Measurements from ENCODE around the gene TRAF3IP1.

The TRAF3IP1 gene

GRCh38 chr2:238413368-238413767, 93.0 kb downstream of the TRAF3IP1 start:
- no peak for DNase-seq

GRCh38 chr2:238415036-238415764, 94.9 kb downstream of the TRAF3IP1 start:
- DNase-seq: no peak

GRCh38 chr2:238415893-238416292, 95.6 kb downstream of the TRAF3IP1 start:
- DNase-seq: no peak

- DNase-seq: no peak
Observed at GRCh38 chr2:238418196-238418998, 98.1 kb downstream of the TRAF3IP1 start.

GRCh38 chr2:238418999-238419546, 98.8 kb downstream of the TRAF3IP1 start:
- no peak for DNase-seq

- DNase-seq: no peak
Observed at GRCh38 chr2:238420442-238420841, 100.1 kb downstream of the TRAF3IP1 start.

- no peak for DNase-seq
Observed at GRCh38 chr2:238420878-238421694, 100.8 kb downstream of the TRAF3IP1 start.

GRCh38 chr2:238421695-238422035, 101.3 kb downstream of the TRAF3IP1 start:
- DNase-seq: no peak

- DNase-seq: no peak
Observed at GRCh38 chr2:238422285-238422684, 102.0 kb downstream of the TRAF3IP1 start.

GRCh38 chr2:238422940-238423339, 102.6 kb downstream of the TRAF3IP1 start:
- no peak for DNase-seq

GRCh38 chr2:238423561-238424312, 103.4 kb downstream of the TRAF3IP1 start:
- no peak for DNase-seq

GRCh38 chr2:238424313-238424700, 104.0 kb downstream of the TRAF3IP1 start:
- DNase-seq: no peak

- no peak for DNase-seq
Observed at GRCh38 chr2:238425505-238425978, 105.2 kb downstream of the TRAF3IP1 start.

GRCh38 chr2:238425979-238426567, 105.8 kb downstream of the TRAF3IP1 start:
- no peak for DNase-seq

GRCh38 chr2:238426568-238427434, 106.5 kb downstream of the TRAF3IP1 start, which contains the start of gene ASB1:
TSS of gene ASB1 (plus strand) at chr2:238426927. CDS start at chr2:238427071, 144 bp downstream.
- peak; percentile 79 for DNase-seq

- DNase-seq: no peak
Observed at GRCh38 chr2:238427435-238428162, 107.3 kb downstream of the TRAF3IP1 start.

GRCh38 chr2:238428866-238429265, 108.5 kb downstream of the TRAF3IP1 start:
- no peak for DNase-seq

GRCh38 chr2:238430781-238431180, 110.5 kb downstream of the TRAF3IP1 start:
- DNase-seq: no peak

GRCh38 chr2:238431456-238431855, 111.1 kb downstream of the TRAF3IP1 start:
- no peak for DNase-seq
